D721Med (cell line): ENCODE measurements around the gene HAPLN1.

Source experiments
- DNase-seq: peaks from one replicate; pipeline ENCODE4 v3.0.0; 2011; ENCODE audit warnings: low spot score; ENCODE audit not compliant: insufficient read length
- FAIRE-seq: peaks from 2 replicates; lab custom pipeline; 2011; peaks lifted over from hg19 to GRCh38; lab: Jason Lieb, UNC
- CTCF ChIP-seq: IDR thresholded peaks from 2 replicates; pipeline ENCODE4 v1.5.1; 2012; ENCODE audit warnings: mild to moderate bottlenecking, control low read depth; ENCODE audit not compliant: insufficient read depth; ENCODE audit errors: missing control alignments

HAPLN1 gene

GRCh38 chr5:83718936-83719495 lies 1.6 kb downstream of the HAPLN1 start:
- DNase-seq (no peak), FAIRE-seq (no peak)
- no peak for TF ChIP-seq CTCF

DNA sequence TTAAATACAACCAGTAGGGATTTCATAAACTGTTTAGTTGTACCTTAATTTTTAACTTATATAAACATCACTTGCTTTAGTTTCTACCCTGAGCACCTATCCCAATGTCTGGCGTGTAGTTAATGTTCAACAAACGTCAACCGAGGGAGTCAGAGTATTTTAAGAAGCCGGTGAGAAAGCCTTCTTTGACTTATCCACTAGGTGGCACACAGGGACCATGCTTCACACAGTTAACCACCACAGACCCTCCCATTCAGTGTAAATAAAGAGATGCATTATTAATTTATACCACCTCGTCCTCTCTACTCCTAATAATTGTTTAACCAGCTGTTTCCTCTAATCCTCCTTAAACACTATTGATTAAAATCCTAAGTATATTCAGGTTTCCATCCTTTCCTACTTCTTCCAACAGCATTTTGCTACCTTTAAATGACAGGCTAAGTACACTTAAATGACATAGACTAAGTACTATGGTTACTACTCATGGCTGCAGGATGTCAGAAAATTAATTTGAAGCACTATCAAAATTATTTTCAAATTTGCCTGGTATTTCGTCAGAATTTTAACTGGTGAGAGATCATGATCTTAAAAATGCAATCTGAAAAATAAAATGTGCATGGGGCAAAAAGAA lies 2.3 kb downstream of the HAPLN1 start:
- peak; percentile 87 for TF ChIP-seq CTCF
- FAIRE-seq (peak; percentile 84), DNase-seq (peak; percentile 32)

GRCh38 chr5:83715236-83716065 lies 5.2 kb downstream of the HAPLN1 start:
- TF ChIP-seq CTCF, result no peak
- FAIRE-seq (no peak), DNase-seq (no peak)

DNA sequence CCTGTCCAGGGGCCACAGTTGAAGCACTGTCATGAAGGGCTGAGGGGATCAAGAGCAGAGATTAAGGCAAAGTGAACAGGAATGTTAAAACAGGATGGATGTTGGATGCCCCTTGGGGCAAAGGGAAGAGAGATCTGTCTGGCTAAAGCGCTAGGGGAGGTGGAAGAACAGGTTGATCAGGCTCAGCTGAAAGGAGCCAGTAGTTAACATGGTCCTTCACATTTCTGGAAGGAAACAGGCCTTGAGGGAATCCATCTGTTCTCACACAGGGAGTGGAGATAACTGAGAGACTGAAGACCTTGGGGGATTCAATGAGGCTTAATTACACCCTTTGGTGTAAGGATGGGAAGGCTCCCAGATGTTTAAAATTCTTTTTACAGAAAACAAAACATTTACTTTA lies 5.8 kb downstream of the HAPLN1 start:
- FAIRE-seq, result no peak
- TF ChIP-seq CTCF, result no peak
- no peak for DNase-seq

DNA sequence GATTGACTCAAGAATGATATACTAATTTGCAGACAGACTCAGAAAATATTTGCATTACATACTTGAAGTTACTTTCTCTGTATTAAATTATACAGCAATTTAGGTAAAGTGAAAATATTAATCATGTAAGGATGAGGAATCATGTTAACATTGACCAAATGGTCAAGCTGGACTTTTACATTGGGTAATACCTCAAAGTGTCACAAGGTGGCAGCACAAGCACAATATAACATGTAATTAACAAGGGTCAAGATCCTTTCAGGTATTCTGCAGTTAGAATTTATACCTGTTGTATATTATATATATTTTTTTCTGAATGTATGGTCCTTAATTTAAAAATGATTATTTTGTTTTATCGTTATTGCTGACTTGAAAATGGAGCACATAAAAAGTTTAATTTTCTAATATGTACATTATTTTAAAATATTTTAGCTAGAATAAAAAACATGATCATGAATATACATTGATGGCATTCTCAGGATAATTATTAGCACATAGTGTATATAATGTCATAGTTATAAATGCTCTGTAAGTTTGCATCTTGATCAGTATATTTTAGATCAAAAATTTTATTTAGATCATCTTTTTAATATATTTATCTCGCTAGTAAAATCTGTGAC lies 8.6 kb downstream of the HAPLN1 start:
- DNase-seq (no peak), FAIRE-seq (peak; percentile 97)
- TF ChIP-seq CTCF, result peak; percentile 79

DNA sequence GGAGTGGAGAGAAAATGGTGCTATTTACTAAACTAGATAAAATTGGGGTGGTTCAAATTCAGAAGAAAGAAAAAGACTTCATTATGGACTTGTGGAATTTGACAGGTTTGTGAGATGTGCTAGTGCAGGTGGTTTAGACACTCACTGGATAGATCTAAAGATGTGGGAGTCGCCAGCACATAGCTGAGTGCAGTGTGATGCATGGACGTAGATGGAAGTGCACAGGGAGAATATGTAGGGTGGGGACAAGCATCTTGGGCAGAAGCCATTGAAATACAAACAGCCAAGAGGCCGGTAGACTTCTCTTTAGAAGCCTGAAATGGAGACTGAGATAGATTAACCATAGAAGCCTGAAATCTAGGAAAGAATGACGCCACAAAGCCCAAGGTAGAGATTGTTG lies 10.7 kb downstream of the HAPLN1 start:
- no peak for DNase-seq
- no peak for TF ChIP-seq CTCF
- FAIRE-seq, result no peak

GRCh38 chr5:83708170-83708569 lies 12.5 kb downstream of the HAPLN1 start:
- no peak for FAIRE-seq
- DNase-seq, result no peak

More at GRCh38 chr5:83708170-83708569, 12.5 kb downstream of the HAPLN1 start:
- no peak for TF ChIP-seq CTCF
